ENCODE data around the gene C17orf75.

DNA sequence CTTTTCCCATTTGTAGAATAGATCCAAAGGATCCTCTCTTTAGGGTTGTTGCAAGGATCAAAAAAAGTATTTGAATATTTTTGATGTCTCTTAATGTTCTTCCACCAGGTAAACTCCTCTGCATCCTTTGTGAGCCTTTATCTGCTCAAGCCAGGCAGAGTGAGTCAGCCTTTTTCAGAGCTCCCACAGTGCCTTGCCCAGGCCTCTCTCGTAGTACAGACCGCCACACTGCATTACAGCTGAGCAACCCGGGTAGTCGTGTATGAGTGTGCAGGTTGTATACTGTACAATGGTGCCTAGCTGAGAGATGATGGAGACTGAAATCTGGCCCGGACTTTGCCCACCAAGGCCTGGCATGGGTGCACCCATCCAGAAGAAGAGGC is 55.5 kb downstream of the C17orf75 start:
- TF ChIP-seq EZH2 (IDR thresholded peaks at IDR 0.05; ENCODE audit: insufficient read depth, poor library complexity, severe bottlenecking): no peak
- no peak for TF ChIP-seq EZH2phosphoT487 (IDR thresholded peaks at IDR 0.05; ENCODE audit: insufficient read depth, low read depth)
